Measurements from ENCODE around the gene PPP1R1C. TPM values are rescaled to one million over a fixed set of nuclear protein-coding genes. Genes with fewer than 3 reads are reported as not detected.

The PPP1R1C gene
- total RNA-seq, 4 donors from 2014 or later, result 0.78 to 2.8 TPM; not detected in 2

- no peak for DNase-seq
- WGBS, 2 donors, result 81 to 88% methylated on average over 5 of the region's 5 CpGs
These were observed 7.8 kb upstream of the PPP1R1C start for GRCh38 chr2:181977661-181978350.

DNA sequence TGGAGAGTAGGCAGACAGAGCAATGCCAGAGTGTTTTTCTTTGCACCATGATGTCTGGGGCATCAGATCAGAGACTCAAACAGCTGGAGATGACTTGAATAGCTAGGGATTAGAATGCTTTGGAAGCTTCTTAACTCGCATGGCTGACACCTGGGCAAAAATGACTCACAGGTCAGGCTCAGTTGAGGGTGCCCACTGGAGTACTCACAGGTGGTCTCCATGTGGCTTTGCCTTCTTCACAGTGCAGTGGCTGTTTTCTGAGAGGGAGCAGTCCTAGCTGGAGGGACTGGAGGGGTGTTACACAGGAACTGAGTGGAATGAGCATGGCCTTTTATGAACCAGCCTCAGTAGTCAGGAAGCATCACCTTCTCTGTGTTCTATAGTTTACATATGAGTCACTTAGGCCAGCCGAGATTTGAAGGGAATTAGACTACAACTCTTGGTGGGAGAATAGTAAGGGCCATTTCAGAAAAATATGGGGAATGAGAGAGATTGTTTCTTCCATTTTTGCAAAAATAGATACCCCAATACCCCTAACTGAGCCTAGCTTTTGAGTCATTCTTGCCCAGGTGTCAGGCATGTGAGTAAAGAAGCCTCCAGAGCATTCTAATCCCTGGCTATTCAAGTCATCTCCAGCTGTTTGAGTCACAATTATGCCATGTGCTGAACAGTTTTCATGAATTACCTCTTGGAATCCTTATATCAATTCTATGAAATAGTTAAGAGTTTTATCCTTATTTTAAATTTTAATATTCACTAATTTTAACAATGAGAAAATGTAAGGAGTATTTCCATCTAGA, 7.1 kb upstream of the PPP1R1C start:
- TF ChIP-seq POLR2A (IDR thresholded peaks at IDR 0.05), result no peak
- TF ChIP-seq, protein P1, sequence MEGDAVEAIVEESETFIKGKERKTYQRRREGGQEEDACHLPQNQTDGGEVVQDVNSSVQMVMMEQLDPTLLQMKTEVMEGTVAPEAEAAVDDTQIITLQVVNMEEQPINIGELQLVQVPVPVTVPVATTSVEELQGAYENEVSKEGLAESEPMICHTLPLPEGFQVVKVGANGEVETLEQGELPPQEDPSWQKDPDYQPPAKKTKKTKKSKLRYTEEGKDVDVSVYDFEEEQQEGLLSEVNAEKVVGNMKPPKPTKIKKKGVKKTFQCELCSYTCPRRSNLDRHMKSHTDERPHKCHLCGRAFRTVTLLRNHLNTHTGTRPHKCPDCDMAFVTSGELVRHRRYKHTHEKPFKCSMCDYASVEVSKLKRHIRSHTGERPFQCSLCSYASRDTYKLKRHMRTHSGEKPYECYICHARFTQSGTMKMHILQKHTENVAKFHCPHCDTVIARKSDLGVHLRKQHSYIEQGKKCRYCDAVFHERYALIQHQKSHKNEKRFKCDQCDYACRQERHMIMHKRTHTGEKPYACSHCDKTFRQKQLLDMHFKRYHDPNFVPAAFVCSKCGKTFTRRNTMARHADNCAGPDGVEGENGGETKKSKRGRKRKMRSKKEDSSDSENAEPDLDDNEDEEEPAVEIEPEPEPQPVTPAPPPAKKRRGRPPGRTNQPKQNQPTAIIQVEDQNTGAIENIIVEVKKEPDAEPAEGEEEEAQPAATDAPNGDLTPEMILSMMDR (IDR thresholded peaks at IDR 0.05), result no peak
- Histone ChIP-seq H3K27me3 (no peaks in the 10 kb centered on the region), H3K36me3 (no peaks in the 10 kb centered on the region), H3K4me3 (replicated peaks in 1 of 3) (no peak overlapping the region), H3K9me3 (no peaks in the 10 kb centered on the region), H3K4me1 (no peaks in the 10 kb centered on the region), H3K27ac (no peak overlapping the region)
- intact Hi-C loops (cut with DNase I), result no loop called here
- DNase-seq, result no peak
- WGBS, 2 donors, result 75 to 84% methylated on average over 2 of the region's 2 CpGs

More at GRCh38 chr2:181977661-181978350, 7.8 kb upstream of the PPP1R1C start:
- no peak overlapping the region for H3K27ac ChIP-seq
- no peaks in the 10 kb centered on the region for H3K9me3 ChIP-seq
- H3K27me3 ChIP-seq, result no peaks in the 10 kb centered on the region
- TF ChIP-seq, protein P1 (IDR thresholded peaks at IDR 0.05), result no peak
- no peak for TF ChIP-seq POLR2A (IDR thresholded peaks at IDR 0.05)
- no peak overlapping the region for H3K4me3 ChIP-seq (replicated peaks in 1 of 3)
- H3K36me3 ChIP-seq, result no peaks in the 10 kb centered on the region
- intact Hi-C loops (cut with DNase I), result no loop called here
- no peaks in the 10 kb centered on the region for H3K4me1 ChIP-seq

DNA sequence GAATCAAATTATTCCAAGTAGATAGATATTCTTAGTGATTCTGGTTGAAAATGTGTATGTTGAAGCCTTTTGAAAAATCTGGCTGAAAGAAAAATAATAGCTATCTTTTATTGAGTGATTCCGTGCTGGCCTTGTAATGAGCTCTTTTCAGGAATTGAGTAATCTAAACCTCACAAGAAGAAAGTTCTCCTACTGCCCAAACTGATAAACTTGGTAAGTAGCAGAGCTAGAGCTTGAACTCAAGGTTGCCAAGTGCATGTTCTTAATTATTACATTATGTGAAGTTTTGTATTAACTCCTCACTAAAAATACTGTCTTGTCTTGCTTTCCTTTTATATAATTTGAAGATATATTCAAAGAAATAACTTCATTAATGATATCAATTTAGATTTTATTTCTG, 1.6 kb upstream of the PPP1R1C start:
- H3K4me3 ChIP-seq (replicated peaks in 1 of 3), result no peak overlapping the region
- no peak overlapping the region for H3K27ac ChIP-seq
- no peaks in the 10 kb centered on the region for H3K4me1 ChIP-seq
- WGBS, 2 donors, result 67 to 78% methylated on average over 1 of the region's 1 CpG
- no peaks in the 10 kb centered on the region for H3K36me3 ChIP-seq
- no peaks in the 10 kb centered on the region for H3K27me3 ChIP-seq
- TF ChIP-seq, protein P1 (IDR thresholded peaks at IDR 0.05), result no peak
- no peak for TF ChIP-seq POLR2A (IDR thresholded peaks at IDR 0.05)
- intact Hi-C loops (cut with DNase I), result no loop called here
- no peaks in the 10 kb centered on the region for H3K9me3 ChIP-seq
- DNase-seq, result no peak

- H3K36me3 ChIP-seq, result no peaks in the 10 kb centered on the region
- no peak overlapping the region for H3K4me3 ChIP-seq (replicated peaks in 1 of 3)
- no peaks in the 10 kb centered on the region for H3K4me1 ChIP-seq
- intact Hi-C loops (cut with DNase I), result no loop called here
- 74 to 76% methylated on average over 4 of the region's 4 CpGs for WGBS, 2 donors
- H3K27ac ChIP-seq, result no peak overlapping the region
- H3K27me3 ChIP-seq, result no peaks in the 10 kb centered on the region
- no peak for TF ChIP-seq POLR2A (IDR thresholded peaks at IDR 0.05)
- TF ChIP-seq, protein P1 (IDR thresholded peaks at IDR 0.05), result no peak
- DNase-seq, result no peak
- no peaks in the 10 kb centered on the region for H3K9me3 ChIP-seq
These were observed 630 bp upstream of the PPP1R1C start for GRCh38 chr2:181984814-181985631.
